ENCODE results near the gene ATG7.
"Not testable (repeated sequence)": the region's sequence is repeated elsewhere in the genome, so short reads cannot be mapped to it uniquely, and the experiment has no call there.

The ATG7 gene

DNA sequence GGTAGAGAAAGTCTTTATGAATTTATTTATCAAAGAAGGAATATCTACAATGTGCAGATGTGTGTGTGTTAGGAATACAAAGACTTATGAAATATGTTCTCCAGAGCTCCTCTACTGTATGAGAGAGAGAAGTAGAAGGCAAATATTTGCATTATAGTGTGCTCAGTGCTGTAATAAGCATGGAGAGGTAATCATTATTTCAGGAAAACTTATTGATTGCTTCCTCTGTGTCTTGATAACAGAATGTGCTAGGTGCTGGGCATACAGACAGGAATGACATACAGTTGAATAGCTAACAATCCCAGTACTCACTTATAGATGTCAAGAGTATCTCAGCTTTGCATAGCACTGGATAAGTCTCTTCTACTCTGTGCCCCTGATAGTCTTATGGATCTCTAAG lies 30.2 kb downstream of the ATG7 start:
- no peak for DNase-seq

DNA sequence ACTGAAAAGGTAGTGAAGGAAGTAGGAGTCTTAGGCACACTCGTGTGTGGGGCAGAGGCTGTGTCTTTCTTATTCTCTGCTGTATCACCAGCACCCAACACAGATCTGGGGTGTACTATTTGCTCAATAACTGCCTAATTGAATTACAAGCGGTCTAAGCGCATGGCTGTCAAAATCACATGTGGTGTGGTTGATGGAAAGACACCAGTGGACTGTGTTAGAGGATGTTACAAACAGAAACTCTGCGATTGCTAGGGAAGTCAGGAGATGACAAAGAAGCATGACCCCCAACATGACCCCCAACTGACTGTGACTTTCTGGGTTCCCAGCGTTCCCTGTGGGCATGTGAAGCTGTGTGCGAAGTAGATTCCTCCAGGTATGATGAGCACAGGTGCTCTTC lies 32.0 kb downstream of the ATG7 start:
- DNase-seq: no peak

- DNase-seq: no peak
These were observed 33.3 kb downstream of the ATG7 start for GRCh38 chr3:11305509-11305908.

- DNase-seq: no peak
These were observed 34.8 kb downstream of the ATG7 start for GRCh38 chr3:11306817-11307589.

DNA sequence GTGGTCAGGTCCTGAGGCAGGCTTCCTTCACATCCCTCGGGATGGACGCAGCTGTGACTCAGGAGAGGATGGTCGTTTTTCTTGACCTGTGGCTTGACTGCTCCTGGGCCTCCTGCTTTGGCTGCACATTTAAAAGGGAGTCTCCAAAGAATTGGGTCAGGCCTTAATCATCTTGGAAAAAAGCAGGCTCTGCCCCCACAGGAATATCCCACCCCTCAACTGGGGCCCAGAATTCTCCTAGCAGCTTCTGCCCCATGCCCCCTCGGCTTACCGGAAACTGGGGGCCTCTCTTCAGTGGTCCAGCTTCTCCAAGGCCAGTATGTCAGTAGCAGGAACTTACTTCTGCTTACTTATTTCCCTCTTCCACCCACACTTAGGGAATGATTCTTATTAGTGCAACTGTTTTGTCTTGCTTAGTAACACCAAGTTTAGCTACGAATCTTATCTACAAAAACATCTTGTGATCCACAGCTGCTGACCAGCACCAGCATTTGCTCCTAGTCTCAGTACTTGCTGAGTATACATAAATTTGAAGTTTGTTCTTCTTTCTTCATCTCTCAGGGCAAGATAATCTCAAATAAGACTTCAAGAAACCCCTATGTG lies 35.7 kb downstream of the ATG7 start:
- no peak for DNase-seq

- DNase-seq: no peak
These were observed 38.1 kb downstream of the ATG7 start for GRCh38 chr3:11310258-11310657.

DNA sequence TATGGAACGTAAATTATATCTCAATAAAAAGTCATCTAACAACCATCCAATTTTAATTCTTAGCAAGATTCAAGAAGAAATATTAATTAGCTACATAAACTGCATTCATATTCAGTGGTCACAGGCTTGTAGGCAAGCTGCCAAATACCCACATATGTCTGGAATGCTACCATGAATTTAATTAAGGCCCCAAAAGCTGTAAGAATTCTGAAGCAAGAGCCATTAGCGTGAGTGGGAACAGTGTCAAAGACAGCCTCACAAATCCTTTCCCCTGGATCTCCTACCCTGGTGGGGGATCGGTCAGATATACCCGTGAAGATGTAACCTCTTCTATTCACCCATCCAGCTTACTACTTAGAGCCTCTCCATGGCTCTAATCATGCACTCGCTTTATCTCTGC lies 40.0 kb downstream of the ATG7 start:
- no peak for DNase-seq

DNA sequence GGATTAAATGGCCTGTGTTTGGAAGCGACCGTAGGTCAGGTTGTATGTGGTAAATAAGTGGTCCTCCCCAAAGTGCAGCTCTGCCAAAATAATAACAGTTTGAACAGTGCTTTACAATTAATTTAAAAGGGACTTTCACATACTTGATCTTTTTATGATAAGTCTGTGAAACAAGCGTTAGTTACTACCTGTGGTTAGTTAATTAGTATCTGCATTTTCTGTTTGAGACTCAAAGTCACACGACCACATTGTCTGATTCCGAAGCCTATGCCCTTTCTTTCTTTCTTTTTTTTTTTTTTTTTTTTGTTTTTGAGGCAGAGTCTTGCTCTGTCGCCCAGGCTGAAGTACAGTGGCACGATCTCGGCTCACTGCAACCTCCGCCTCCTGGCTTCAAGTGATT lies 45.1 kb downstream of the ATG7 start:
- no peak for DNase-seq

DNA sequence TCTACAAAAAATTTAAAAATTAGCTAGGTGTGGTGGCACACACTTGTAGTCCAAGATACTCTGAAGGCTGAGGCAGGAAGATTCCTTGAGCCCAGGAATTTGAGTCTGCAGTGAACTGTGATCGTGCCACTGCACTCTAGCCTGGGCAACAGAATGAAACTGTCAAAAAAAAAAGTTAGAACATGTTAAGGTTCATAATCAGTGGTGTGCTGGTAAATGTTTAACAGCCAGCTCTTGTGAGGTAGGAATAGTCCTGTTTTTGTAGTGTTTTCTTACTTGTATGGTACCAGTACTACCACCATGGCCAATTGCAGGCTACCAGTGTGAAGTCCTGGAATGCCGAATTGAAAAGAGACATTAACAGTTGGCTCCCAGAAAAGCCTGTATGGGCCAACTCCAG lies 50.7 kb downstream of the ATG7 start:
- no peak for DNase-seq

- no peak for DNase-seq
These were observed 51.6 kb downstream of the ATG7 start for GRCh38 chr3:11323813-11324212.

DNA sequence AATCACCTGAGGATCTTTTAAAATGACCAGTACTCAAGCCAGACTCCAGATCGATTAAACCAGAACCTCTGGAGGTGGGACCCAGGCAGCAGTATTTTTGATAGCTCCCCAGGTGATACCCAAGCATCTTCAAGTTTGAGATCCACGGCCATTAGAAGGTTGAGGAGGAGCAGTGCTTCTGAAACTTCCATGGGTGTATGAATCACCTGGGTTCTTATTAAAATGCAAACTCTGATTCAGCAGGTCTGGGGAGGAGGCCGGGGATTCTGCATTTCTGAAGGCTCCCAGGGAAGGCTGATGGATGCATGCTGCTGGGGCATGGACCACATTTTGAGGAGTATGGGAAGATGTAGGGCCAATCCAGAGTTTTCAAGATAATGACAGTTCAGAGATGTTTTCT lies 55.4 kb downstream of the ATG7 start:
- DNase-seq: no peak

DNA sequence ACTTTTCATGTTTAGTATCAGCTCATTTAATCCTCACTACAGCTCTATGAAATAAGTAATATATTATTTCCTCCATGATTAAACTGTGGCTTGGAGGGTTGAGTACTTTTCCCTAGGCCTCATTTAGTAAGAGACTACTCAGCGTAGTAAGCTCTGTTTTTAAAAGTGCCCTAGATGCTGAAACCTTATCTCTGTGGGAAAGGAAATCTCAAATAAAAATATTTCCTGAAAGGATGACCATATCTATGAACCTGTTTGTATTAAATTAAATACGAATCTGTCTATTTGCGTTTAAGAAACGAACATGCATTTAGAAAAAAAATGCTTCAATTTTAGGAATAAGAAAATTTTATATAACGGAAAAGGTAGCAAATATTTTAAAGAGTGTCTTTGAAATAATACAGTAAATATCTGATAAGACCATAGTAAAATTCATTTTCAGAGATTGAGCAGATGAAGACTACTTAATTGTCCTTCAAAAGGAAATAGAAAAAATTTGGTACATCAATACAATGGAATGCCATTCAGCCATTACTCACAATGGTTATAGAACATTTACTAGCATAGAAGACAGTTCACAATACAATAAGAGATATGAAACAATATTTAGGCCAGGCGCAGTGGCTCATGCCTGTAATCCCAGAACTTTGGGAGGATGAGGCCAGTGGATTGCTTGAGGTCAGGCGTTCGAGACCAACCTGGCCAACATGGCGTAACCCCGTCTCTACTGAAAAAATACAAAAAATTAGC lies 56.2 kb downstream of the ATG7 start:
- no peak for DNase-seq

- DNase-seq: no peak
These were observed 57.6 kb downstream of the ATG7 start for GRCh38 chr3:11329777-11330176.

- DNase-seq: no peak
These were observed 58.9 kb downstream of the ATG7 start for GRCh38 chr3:11331101-11331500.

- DNase-seq: peak; percentile 51
These were observed 62.9 kb downstream of the ATG7 start for GRCh38 chr3:11335056-11335608.

DNA sequence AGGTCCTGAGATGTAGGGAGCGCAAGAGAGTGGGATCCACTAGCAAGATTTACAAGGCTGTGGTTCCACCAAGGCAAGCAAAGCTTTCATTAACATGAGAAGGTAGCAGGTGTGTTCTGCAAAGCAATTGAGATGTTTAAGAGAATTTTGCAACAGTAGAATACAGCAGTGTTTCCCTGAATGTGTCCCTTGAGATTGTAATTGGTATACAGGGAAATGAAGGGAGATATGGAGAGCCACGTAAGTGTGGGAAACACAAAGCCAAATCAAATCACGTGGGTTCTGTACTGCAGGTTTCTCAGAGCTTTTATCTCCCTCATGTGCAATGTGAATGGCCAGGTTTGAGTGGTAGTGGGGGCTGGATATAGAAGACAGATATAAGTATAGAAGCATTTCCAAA lies 67.3 kb downstream of the ATG7 start:
- peak; percentile 5 for DNase-seq

DNA sequence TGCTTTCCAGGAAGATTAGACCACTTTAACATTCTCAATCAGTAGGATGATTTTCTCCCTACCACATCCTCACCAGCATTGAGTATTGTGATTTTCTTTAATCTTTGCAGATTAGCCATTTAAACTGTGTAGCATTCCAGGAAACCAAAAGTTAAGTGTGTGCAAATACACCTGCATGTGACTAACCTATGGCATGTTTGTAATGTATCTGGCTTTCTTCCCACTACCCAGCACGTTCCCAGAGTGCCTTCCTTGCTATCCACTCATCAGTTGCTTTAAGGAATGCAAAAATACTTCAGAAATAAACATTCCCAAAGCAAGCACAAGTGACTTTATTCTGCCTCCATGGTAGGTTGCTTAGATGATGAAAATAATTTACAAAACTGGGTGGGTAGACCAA lies 74.2 kb downstream of the ATG7 start:
- no peak for DNase-seq

GRCh38 chr3:11348877-11349276 lies 76.7 kb downstream of the ATG7 start:
- DNase-seq: not testable (repeated sequence)

DNA sequence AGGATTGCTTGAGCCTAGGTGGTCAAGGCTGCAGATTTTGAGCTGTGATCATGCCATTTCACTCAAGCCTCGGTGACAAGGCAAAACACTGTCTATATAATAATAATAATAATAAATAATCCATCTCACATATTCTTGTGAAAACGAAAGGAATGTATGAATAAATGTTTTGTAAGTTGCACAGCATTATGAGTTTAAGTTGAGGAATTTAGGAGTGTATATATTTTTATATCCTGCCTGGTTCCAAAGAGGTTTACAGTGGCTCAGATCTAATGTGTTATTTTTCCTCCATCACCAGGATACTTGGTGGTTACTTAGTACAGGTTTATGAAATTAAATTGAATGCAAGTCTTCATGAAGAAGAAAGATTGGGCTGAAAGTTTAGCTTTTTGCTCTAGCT lies 77.2 kb downstream of the ATG7 start:
- DNase-seq: no peak

DNA sequence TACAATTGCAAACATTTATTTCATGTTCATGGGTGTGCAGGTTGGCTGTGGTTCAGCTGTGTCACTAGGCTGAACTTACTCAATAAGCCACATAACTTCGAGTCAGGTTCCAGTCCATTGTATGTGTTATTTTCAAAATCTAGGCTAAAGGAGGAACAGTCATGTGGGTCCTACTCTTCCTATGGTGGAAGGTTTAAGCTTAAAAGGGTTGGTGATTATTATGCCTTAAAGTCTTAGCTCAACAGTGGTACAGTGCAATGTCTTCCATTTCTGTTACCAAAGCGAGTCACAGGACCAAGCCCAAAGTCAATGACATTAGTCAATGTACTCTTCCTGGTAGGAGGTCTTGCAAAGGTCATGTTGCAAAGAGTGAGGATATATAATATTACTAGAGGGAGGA lies 78.2 kb downstream of the ATG7 start:
- DNase-seq: no peak

DNA sequence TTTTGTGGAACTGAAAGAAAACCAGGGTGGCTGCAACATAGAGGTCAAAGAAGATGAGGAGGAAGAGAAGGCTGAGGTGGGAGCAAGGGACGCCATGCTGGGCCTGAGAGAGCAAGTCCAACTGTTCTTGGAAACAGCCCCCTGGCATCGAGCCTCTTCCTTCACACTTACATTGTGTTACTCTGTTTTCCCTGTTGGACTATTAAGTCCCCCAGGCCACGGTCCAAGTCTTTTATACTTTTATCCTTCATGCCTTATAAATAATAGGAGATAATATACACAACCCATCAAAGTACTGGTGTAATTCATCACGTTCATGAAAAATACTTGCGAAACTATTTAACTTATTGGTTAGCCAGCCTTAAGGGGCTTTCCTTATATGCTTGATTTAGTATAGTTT lies 79.3 kb downstream of the ATG7 start:
- no peak for DNase-seq

- DNase-seq: no peak
These were observed 84.1 kb downstream of the ATG7 start for GRCh38 chr3:11356269-11356668.

GRCh38 chr3:11362600-11362999 lies 90.4 kb downstream of the ATG7 start:
- DNase-seq: no peak

DNA sequence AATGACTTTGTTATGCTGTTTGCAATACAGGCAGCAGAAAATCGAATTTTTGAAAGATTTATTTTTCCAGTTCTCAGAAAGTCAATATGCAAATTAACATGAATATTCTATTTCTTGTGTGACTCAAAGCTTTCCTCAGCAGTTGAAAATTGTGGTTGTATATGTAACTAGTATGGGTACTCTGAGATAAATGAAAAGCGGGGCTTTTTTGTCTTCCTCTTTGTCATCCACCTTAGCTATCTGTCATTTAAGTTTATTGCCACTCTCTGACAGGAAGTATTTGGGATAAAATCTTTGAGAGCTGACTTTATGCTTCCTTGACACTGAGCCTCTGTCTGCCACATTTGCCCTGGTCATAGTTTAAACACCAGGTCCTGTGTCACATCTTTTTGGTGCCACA lies 91.5 kb downstream of the ATG7 start:
- no peak for DNase-seq
